Dendritic cell treated with granulocyte-macrophage colony-stimulating factor and Interleukin-4, amounts not matched to agents 40 ng/mL and 50 ng/mL, for 4 days (primary cell): ENCODE measurements around the gene DAB1.

ENCODE experiments used
- H3K27ac Mint-ChIP-seq: one replicate; pipeline ENCODE4 v1.8.0; 2022; ENCODE audit warnings: mild to moderate bottlenecking, mixed read lengths
- H3K27me3 Mint-ChIP-seq: one replicate; pipeline ENCODE4 v1.8.0; 2022; ENCODE audit warnings: mild to moderate bottlenecking, mixed read lengths
- H3K36me3 Mint-ChIP-seq: one replicate; pipeline ENCODE4 v1.8.0; 2022; ENCODE audit warnings: low read depth, mixed read lengths
- H3K4me1 Mint-ChIP-seq: one replicate; pipeline ENCODE4 v1.8.0; 2022; ENCODE audit warnings: low read depth, mixed read lengths
- H3K4me3 Mint-ChIP-seq: one replicate; pipeline ENCODE4 v1.8.0; 2022; ENCODE audit warnings: mild to moderate bottlenecking, moderate library complexity, mixed read lengths
- H3K9me3 Mint-ChIP-seq: one replicate; pipeline ENCODE4 v1.8.0; 2022; ENCODE audit warnings: mixed read lengths
- intact Hi-C: fragments of 100-400 bp; cut with micrococcal nuclease; formaldehyde crosslinking; loops from one replicate; pipeline ENCODE4 v1.15.0; 2022

The DAB1 gene

DNA sequence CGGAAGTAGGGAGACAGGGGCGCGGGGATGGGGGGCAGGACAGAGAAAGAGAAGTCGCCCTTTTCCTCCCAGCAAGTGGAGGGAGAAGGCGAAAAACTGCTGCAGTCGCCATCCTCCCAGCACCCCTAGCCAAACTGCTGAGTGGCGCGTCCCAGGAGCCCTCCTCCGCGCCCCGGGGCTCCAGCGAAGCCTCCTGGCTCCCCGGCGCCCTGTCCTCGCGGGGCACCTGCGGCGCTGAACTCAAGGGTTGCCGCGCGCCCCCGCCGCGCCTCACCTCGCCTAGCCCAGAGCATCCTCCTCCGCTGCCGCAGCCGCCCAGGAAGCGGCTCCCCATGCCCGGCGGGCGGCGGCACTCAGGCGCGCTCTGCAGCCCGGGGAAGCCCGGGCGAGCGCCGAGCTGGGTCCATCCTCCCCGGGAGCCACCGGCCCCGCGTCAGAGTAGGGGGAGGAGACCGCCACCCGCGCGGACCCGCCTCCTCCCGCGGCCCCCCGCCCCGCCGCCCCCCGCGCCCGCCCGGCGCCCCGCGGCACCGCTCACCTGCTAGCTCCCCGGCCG lies at the start of gene DAB1:
Gene DAB1, minus strand, starts transcription at position 405 of the 556 bp plus-strand sequence. CDS start 133,030 bp downstream, outside the sequence.
- H3K9me3 Mint-ChIP-seq = no peaks in the 10 kb centered on the region

GRCh38 chr1:57473448-57473847 lies 49.6 kb upstream of the DAB1 start:
- intact Hi-C loops = no loop called here
- no peaks in the 10 kb centered on the region for H3K36me3 Mint-ChIP-seq
- peaks cover 5% of the 10 kb centered on the region for H3K9me3 Mint-ChIP-seq
- no peaks in the 10 kb centered on the region for H3K27me3 Mint-ChIP-seq
- no peak overlapping the region for H3K4me3 Mint-ChIP-seq
- no peaks in the 10 kb centered on the region for H3K4me1 Mint-ChIP-seq
- no peak overlapping the region for H3K27ac Mint-ChIP-seq

More for the DNA sequence above, at the start of gene DAB1:
- Mint-ChIP-seq H3K27me3 (peaks cover 55% of the 10 kb centered on the region), H3K27ac (no peak within 1 kb of the TSS), H3K36me3 (no peaks in the 10 kb centered on the region), H3K4me1 (peaks cover 8% of the 10 kb centered on the region), H3K4me3 (no peak within 1 kb of the TSS)
- intact Hi-C loops = no loop called here

DNA sequence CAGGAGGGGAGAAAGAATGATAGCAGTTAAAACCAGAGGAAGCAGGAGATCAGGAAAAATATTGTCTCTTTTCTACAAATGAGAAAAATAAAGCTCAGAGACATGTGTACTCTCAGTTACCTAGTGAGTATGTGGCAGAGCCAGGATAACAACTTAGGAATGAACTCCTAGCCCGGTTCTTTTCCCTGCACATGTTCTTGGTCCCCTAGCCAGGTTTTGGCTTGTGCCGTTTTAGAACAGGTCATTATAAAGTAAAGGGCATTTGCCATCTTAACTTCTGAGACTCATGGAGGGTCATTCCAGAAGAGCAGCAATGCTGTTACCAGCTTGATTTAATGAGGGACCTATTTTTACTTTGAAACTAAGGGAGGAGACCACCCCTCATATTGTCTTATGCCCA lies 48.1 kb upstream of the DAB1 start:
- Mint-ChIP-seq H3K4me1 (no peaks in the 10 kb centered on the region), H3K27ac (no peak overlapping the region), H3K36me3 (no peaks in the 10 kb centered on the region), H3K4me3 (no peak overlapping the region), H3K27me3 (no peaks in the 10 kb centered on the region), H3K9me3 (peaks cover 12% of the 10 kb centered on the region)
- intact Hi-C loops = no loop called here

- Mint-ChIP-seq H3K4me3 (no peak overlapping the region), H3K9me3 (peaks cover 12% of the 10 kb centered on the region), H3K27ac (no peak overlapping the region), H3K4me1 (no peaks in the 10 kb centered on the region), H3K27me3 (no peaks in the 10 kb centered on the region), H3K36me3 (no peaks in the 10 kb centered on the region)
- intact Hi-C loops = no loop called here
These were observed 46.2 kb upstream of the DAB1 start for GRCh38 chr1:57470036-57470435.

DNA sequence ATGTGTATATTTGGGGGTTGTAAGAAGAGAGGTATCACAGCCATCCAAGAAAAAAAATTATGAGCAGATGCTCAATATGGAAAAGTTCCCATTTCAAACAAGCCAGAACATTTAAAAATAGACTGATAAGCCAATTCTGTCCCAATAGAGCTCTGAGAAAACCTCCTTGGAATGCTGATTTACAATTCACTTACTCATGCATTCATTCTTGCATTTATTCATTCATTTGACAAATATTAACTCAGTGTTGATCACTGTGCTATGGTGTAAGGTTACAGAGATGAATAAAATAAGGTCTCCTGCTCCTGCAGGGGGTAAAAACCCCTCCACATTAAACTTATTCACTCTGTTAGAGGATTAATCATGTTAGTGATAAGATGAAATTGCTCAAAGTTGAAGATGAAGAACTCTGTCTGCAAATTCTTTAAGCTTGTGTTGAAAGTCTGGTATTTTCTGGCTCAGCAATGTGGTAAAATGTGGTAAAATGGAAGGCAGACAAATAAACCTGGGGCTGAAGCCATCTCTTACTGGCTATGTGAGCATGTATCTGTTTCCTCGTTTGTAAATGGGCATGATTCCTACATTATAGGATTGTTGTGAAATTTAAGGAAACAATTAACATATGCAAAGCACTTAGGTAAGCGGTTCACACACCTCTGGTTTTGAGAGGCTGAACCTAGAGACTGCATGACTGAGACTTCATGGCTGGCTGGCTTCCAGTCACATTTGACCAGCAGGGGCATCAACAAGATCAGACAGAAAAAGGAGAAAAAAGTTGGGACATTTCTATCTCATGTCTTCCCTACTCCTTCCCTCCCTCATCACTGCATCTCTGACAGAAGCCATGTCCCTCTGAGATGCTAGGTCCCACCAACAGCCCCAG lies 45.0 kb upstream of the DAB1 start:
- Mint-ChIP-seq H3K9me3 (peaks cover 12% of the 10 kb centered on the region), H3K4me1 (no peaks in the 10 kb centered on the region), H3K4me3 (no peak overlapping the region), H3K27me3 (no peaks in the 10 kb centered on the region), H3K36me3 (no peaks in the 10 kb centered on the region), H3K27ac (no peak overlapping the region)
- intact Hi-C loops = no loop called here

GRCh38 chr1:57467830-57468229 lies 44.0 kb upstream of the DAB1 start:
- H3K9me3 Mint-ChIP-seq = peaks cover 10% of the 10 kb centered on the region

GRCh38 chr1:57464756-57465155 lies 40.9 kb upstream of the DAB1 start:
- no peaks in the 10 kb centered on the region for H3K36me3 Mint-ChIP-seq
- intact Hi-C loops = no loop called here
- H3K27me3 Mint-ChIP-seq = no peaks in the 10 kb centered on the region
- no peak overlapping the region for H3K4me3 Mint-ChIP-seq
- peaks cover 6% of the 10 kb centered on the region for H3K9me3 Mint-ChIP-seq
- no peaks in the 10 kb centered on the region for H3K4me1 Mint-ChIP-seq
- no peak overlapping the region for H3K27ac Mint-ChIP-seq

More at GRCh38 chr1:57467830-57468229, 44.0 kb upstream of the DAB1 start:
- Mint-ChIP-seq H3K27ac (no peak overlapping the region), H3K27me3 (no peaks in the 10 kb centered on the region), H3K4me1 (no peaks in the 10 kb centered on the region), H3K4me3 (no peak overlapping the region), H3K36me3 (no peaks in the 10 kb centered on the region)
- intact Hi-C loops = no loop called here

DNA sequence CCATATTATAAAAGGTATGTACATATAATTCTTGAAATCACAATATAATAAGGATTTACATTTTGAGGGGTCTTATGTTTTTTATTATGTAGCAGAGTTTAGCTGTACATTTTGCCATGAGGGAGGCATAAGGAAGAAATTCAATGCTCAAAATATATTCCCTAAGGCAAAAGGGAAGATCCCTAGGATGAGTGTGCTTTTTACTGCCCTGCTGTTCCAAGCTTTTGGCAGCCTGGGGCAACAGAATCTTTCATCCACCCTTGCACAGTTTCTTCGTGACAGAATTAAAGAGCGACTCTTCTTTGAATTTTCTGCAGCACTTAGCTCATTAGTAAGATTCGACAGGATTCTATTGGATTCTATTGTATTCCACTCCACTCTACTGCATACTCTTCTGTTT lies 39.5 kb upstream of the DAB1 start:
- peaks cover 6% of the 10 kb centered on the region for H3K9me3 Mint-ChIP-seq
- intact Hi-C loops = no loop called here
- no peaks in the 10 kb centered on the region for H3K4me1 Mint-ChIP-seq
- no peaks in the 10 kb centered on the region for H3K27me3 Mint-ChIP-seq
- H3K4me3 Mint-ChIP-seq = no peak overlapping the region
- H3K27ac Mint-ChIP-seq = no peak overlapping the region
- no peaks in the 10 kb centered on the region for H3K36me3 Mint-ChIP-seq

GRCh38 chr1:57461405-57461804 lies 37.5 kb upstream of the DAB1 start:
- intact Hi-C loops = no loop called here
- Mint-ChIP-seq H3K4me3 (no peak overlapping the region), H3K27me3 (no peaks in the 10 kb centered on the region), H3K36me3 (no peaks in the 10 kb centered on the region), H3K9me3 (peaks cover 13% of the 10 kb centered on the region), H3K27ac (no peak overlapping the region), H3K4me1 (no peaks in the 10 kb centered on the region)

DNA sequence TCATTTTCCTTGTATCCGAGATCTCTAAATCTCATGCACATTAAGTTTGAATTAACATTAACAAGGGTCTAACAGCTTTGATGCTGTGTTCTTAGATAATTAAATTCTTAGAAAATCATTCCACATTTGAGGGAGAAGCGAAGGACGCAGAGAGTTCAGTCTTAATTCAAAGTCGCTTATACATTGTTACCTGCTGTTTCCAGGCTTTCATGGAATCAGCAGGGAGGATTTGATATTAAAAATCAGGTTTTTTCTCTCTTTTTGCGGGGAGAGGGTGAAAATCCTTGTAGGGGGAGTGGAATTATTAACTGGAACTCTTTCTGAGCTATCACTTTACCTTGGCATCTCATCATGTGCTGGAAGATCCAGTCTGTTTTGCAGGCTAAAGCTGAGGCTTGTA lies 27.7 kb upstream of the DAB1 start:
- Mint-ChIP-seq H3K27ac (no peak overlapping the region), H3K9me3 (peaks cover 19% of the 10 kb centered on the region), H3K4me3 (no peak overlapping the region), H3K27me3 (no peaks in the 10 kb centered on the region), H3K4me1 (no peaks in the 10 kb centered on the region), H3K36me3 (no peaks in the 10 kb centered on the region)
- intact Hi-C loops = no loop called here

DNA sequence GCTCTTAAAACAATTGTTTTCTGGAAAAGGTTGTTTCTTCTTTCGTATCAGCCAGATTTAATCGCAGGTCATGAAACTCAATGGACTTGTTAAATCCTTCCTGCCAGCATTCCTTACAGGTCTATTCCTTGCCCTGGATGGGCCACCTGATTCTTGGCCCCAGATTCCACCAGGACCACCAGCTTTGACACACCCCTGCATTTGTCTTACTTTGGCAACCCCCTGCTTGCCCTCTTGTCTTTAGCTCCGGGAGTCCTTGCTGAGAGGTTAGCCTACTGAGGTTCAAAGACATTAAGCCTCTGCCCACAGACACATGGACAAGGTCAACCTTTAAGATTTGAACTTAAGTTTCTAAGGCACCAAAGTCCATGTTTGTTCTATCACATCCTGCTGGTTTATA lies 27.1 kb upstream of the DAB1 start:
- Mint-ChIP-seq H3K36me3 (no peaks in the 10 kb centered on the region), H3K4me3 (no peak overlapping the region), H3K9me3 (peaks cover 19% of the 10 kb centered on the region), H3K27me3 (no peaks in the 10 kb centered on the region), H3K4me1 (no peaks in the 10 kb centered on the region), H3K27ac (no peak overlapping the region)
- intact Hi-C loops = no loop called here

- H3K9me3 Mint-ChIP-seq = peaks cover 4% of the 10 kb centered on the region
- intact Hi-C loops = no loop called here
- no peaks in the 10 kb centered on the region for H3K36me3 Mint-ChIP-seq
- no peak overlapping the region for H3K27ac Mint-ChIP-seq
- H3K4me1 Mint-ChIP-seq = no peaks in the 10 kb centered on the region
- H3K27me3 Mint-ChIP-seq = no peaks in the 10 kb centered on the region
- H3K4me3 Mint-ChIP-seq = no peak overlapping the region
These were observed 23.7 kb upstream of the DAB1 start for GRCh38 chr1:57447551-57447950.

DNA sequence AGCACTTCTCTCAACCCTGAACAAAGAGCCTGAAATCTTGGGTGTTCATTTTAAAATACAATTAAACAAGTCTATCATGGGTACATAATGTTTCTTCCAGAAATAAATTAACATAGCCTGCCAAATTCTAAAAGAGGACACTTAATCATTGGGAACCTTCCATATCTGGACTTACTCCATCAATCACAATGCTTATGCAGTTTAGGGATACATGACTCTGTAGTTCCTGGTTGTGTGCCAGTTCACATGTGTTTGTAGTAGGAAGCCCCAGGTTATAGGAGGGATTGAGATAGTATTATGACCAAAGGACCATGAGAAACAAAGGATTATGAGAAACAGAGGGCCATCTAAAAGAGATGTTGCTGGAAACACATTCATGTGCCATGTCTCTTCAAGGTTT lies 19.1 kb upstream of the DAB1 start:
- H3K4me3 Mint-ChIP-seq = no peak overlapping the region
- intact Hi-C loops = no loop called here

GRCh38 chr1:57440096-57440495 lies 16.2 kb upstream of the DAB1 start:
- H3K27me3 Mint-ChIP-seq = no peaks in the 10 kb centered on the region
- H3K4me3 Mint-ChIP-seq = no peak overlapping the region
- intact Hi-C loops = no loop called here
- no peaks in the 10 kb centered on the region for H3K4me1 Mint-ChIP-seq
- H3K36me3 Mint-ChIP-seq = no peaks in the 10 kb centered on the region
- H3K27ac Mint-ChIP-seq = no peak overlapping the region
- H3K9me3 Mint-ChIP-seq = no peaks in the 10 kb centered on the region

More for the DNA sequence above, 19.1 kb upstream of the DAB1 start:
- H3K36me3 Mint-ChIP-seq = no peaks in the 10 kb centered on the region
- no peaks in the 10 kb centered on the region for H3K9me3 Mint-ChIP-seq
- H3K4me1 Mint-ChIP-seq = no peaks in the 10 kb centered on the region
- H3K27ac Mint-ChIP-seq = no peak overlapping the region
- no peaks in the 10 kb centered on the region for H3K27me3 Mint-ChIP-seq
